HT-29 (cell line): ENCODE data around the gene IL13. TPM values are rescaled to one million over a fixed set of nuclear protein-coding genes. Genes with fewer than 3 reads are reported as not detected.
"Not testable (repeated sequence)": the region's sequence is repeated elsewhere in the genome, so short reads cannot be mapped to it uniquely, and the experiment has no call there.

Source experiments
- DNase-seq: peaks from one replicate; pipeline ENCODE4 v3.0.0-alpha.2; 2015; ENCODE audit warnings: low spot score
- total RNA-seq: library from RNA; depleted of rRNA; stranded (reverse); fragments of >200 nt; shearing (Covaris generic); gene quantifications from 2 replicates; pipeline ENCODE4 v1.2.3, GENCODE V29; 2014; rRNA removed

IL13 gene
- total RNA-seq, 1 experiment from 2014 or later = not detected

GRCh38 chr5:132688536-132689339 is 30.8 kb downstream of the IL13 start:
- no peak for DNase-seq

GRCh38 chr5:132689513-132689912 is 31.5 kb downstream of the IL13 start:
- DNase-seq = no peak

GRCh38 chr5:132690156-132690555 is 32.2 kb downstream of the IL13 start:
- DNase-seq = no peak

- not testable (repeated sequence) for DNase-seq
These were observed 34.0 kb downstream of the IL13 start for GRCh38 chr5:132691755-132692631.

GRCh38 chr5:132692632-132692967 is 34.6 kb downstream of the IL13 start:
- DNase-seq = no peak

GRCh38 chr5:132695956-132696355 is 38.0 kb downstream of the IL13 start:
- no peak for DNase-seq

- DNase-seq = no peak
These were observed 46.9 kb downstream of the IL13 start for GRCh38 chr5:132704875-132705274.

GRCh38 chr5:132708645-132709044 is 50.7 kb downstream of the IL13 start:
- no peak for DNase-seq

Other genes with a start within 250 kb of the IL13 start
- gene IRF1, start 167.4 kb upstream of the IL13 start, total RNA-seq = 52.0 and 58.7 TPM in 2 replicates
- not detected in 2 replicates for gene IL5, start 114.7 kb upstream of the IL13 start, total RNA-seq
- 8.6 and 11.3 TPM in 2 replicates for gene RAD50, start 101.2 kb upstream of the IL13 start, total RNA-seq
- gene IL4, start 15.8 kb downstream of the IL13 start, total RNA-seq = not detected in 2 replicates
- gene KIF3A, start 79.4 kb downstream of the IL13 start, total RNA-seq = 3.1 and 4.0 TPM in 2 replicates
- 7.3 and 8.8 TPM in 2 replicates for gene CCNI2, start 89.3 kb downstream of the IL13 start, total RNA-seq
- 37.7 and 49.8 TPM in 2 replicates for gene SEPTIN8, start 119.1 kb downstream of the IL13 start, total RNA-seq
- 2.9 and 4.6 TPM in 2 replicates for gene SOWAHA, start 155.1 kb downstream of the IL13 start, total RNA-seq
- 48.0 and 61.2 TPM in 2 replicates for gene SHROOM1, start 172.5 kb downstream of the IL13 start, total RNA-seq
- 0.05 and 0.26 TPM in 2 replicates for gene GDF9, start 208.3 kb downstream of the IL13 start, total RNA-seq
- 227 and 266 TPM in 2 replicates for gene UQCRQ, start 208.5 kb downstream of the IL13 start, total RNA-seq
- 0.64 and 1.5 TPM in 2 replicates for gene LEAP2, start 215.5 kb downstream of the IL13 start, total RNA-seq